NCI-H524 treated with DMSO at 0.1 percent for 48 hours (cell line): ENCODE data around the gene TDRD3.

Experiments
- DNase-seq: peaks from one replicate; lab custom pipeline; 2025; lab: John Stamatoyannopoulos, UW

TDRD3 gene

GRCh38 chr13:60454425-60454824 lies 57.4 kb downstream of the TDRD3 start:
- DNase-seq = no peak

GRCh38 chr13:60463787-60464186 lies 66.8 kb downstream of the TDRD3 start:
- no peak for DNase-seq

GRCh38 chr13:60467098-60467497 lies 70.1 kb downstream of the TDRD3 start:
- DNase-seq = no peak

GRCh38 chr13:60479273-60479672 lies 82.3 kb downstream of the TDRD3 start:
- no peak for DNase-seq

GRCh38 chr13:60482012-60482411 lies 85.0 kb downstream of the TDRD3 start:
- DNase-seq = no peak

- no peak for DNase-seq
Observed at GRCh38 chr13:60484865-60485264, 87.8 kb downstream of the TDRD3 start.

GRCh38 chr13:60491531-60491930 lies 94.5 kb downstream of the TDRD3 start:
- DNase-seq = no peak

GRCh38 chr13:60492187-60492586 lies 95.2 kb downstream of the TDRD3 start:
- DNase-seq = no peak

- DNase-seq = no peak
Observed at GRCh38 chr13:60494296-60494695, 97.3 kb downstream of the TDRD3 start.

- no peak for DNase-seq
Observed at GRCh38 chr13:60501236-60501635, 104.2 kb downstream of the TDRD3 start.

GRCh38 chr13:60509601-60510386 lies 112.8 kb downstream of the TDRD3 start:
- DNase-seq = no peak

- DNase-seq = no peak
Observed at GRCh38 chr13:60511637-60512036, 114.6 kb downstream of the TDRD3 start.

GRCh38 chr13:60514891-60515290 lies 117.9 kb downstream of the TDRD3 start:
- DNase-seq = no peak

GRCh38 chr13:60519496-60519895 lies 122.5 kb downstream of the TDRD3 start:
- DNase-seq = no peak

- no peak for DNase-seq
Observed at GRCh38 chr13:60520902-60521569, 124.0 kb downstream of the TDRD3 start.

- no peak for DNase-seq
Observed at GRCh38 chr13:60538566-60538965, 141.5 kb downstream of the TDRD3 start.

GRCh38 chr13:60540276-60540675 lies 143.3 kb downstream of the TDRD3 start:
- no peak for DNase-seq

GRCh38 chr13:60562096-60562780 lies 165.2 kb downstream of the TDRD3 start:
- DNase-seq = no peak

- DNase-seq = no peak
Observed at GRCh38 chr13:60571571-60571970, 174.6 kb downstream of the TDRD3 start.

- DNase-seq = no peak
Observed at GRCh38 chr13:60572003-60572798, 175.2 kb downstream of the TDRD3 start.

GRCh38 chr13:60572855-60573254 lies 175.8 kb downstream of the TDRD3 start:
- DNase-seq = no peak

- no peak for DNase-seq
Observed at GRCh38 chr13:60574735-60575134, 177.7 kb downstream of the TDRD3 start.
